ENCODE results near the gene DAND5. TPM values are rescaled to one million over a fixed set of nuclear protein-coding genes. Genes with fewer than 3 reads are reported as not detected.
A peak's percentile ranks its signal among the peaks of the same experiment; 100 is the strongest.

The DAND5 gene
- total and polyA plus RNA-seq, 4 donors, result 0.01 to 0.25 (median 0.17) TPM

DNA sequence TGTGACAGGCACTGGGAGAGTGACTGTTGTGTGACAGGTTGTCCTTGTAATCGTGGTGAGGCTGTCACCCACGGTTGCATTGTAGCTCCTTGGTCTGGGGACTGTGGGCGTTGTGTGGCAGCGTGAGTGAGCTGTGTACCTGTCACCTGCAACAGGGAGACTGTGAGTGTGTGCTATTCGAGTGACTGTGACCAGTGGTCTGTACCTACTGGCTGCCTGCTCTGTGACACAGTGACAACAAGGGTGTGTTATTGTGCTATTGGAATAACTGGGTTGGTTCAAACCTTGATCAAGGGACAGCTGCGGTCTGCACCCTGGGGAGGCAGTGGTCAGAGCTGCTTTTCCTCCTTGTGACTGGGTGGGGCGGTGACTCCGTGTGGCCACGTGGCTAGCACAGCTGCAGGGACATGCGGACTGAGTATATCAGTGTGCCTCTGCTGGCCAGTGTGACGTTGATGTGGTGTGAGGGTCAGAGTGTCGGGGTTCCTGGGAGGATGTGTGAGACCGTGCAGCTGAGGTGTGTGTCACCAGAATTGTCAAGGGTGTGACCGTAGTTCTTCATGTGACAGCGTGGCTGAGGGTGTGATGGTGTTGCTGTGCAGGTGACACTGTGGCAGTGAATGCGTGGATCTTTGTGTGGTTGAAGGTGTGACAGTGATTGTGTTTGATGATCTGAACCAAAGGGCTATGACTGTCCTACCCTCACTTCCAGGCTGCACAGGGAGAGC, 15.8 kb downstream of the DAND5 start:
- DNase-seq, result peak in 2 of 3 donors; percentile 43 to 50
- Histone ChIP-seq H3K4me3 (no peak overlapping the region), H3K4me1 (ENCODE audit: control insufficient read depth in 5 of 5, insufficient read depth in 5 of 5, low read length in 5 of 5) (peaks cover 0 to 9% (median 4%) of the 10 kb centered on the region in 5 donors), H3K9ac (ENCODE audit: insufficient read depth in 1 of 2, low read length in 2 of 2) (no peak overlapping the region), H3K27me3 (ENCODE audit: control insufficient read depth in 3 of 3, insufficient read depth in 3 of 3, low read length in 2 of 3) (no peaks in the 10 kb centered on the region), H3K27ac (ENCODE audit: low read depth in 1 of 2, low read length in 1 of 2) (no peak overlapping the region), H3K9me3 (ENCODE audit: control insufficient read depth in 4 of 4, insufficient read depth in 3 of 4, low read length in 3 of 4) (no peaks in the 10 kb centered on the region), H3K36me3 (ENCODE audit: control insufficient read depth in 4 of 4, insufficient read depth in 4 of 4, low read length in 4 of 4) (no peaks in the 10 kb centered on the region)
- TF ChIP-seq, protein P1, sequence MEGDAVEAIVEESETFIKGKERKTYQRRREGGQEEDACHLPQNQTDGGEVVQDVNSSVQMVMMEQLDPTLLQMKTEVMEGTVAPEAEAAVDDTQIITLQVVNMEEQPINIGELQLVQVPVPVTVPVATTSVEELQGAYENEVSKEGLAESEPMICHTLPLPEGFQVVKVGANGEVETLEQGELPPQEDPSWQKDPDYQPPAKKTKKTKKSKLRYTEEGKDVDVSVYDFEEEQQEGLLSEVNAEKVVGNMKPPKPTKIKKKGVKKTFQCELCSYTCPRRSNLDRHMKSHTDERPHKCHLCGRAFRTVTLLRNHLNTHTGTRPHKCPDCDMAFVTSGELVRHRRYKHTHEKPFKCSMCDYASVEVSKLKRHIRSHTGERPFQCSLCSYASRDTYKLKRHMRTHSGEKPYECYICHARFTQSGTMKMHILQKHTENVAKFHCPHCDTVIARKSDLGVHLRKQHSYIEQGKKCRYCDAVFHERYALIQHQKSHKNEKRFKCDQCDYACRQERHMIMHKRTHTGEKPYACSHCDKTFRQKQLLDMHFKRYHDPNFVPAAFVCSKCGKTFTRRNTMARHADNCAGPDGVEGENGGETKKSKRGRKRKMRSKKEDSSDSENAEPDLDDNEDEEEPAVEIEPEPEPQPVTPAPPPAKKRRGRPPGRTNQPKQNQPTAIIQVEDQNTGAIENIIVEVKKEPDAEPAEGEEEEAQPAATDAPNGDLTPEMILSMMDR (IDR thresholded peaks at IDR 0.05; ENCODE audit: control extremely low read depth, extremely low read depth), result no peak
- WGBS, 2 donors, result 63 to 82% methylated on average over 16 of the region's 16 CpGs
- peak; percentile 37 for ATAC-seq (ENCODE audit: insufficient read depth, low FRiP score)

DNA sequence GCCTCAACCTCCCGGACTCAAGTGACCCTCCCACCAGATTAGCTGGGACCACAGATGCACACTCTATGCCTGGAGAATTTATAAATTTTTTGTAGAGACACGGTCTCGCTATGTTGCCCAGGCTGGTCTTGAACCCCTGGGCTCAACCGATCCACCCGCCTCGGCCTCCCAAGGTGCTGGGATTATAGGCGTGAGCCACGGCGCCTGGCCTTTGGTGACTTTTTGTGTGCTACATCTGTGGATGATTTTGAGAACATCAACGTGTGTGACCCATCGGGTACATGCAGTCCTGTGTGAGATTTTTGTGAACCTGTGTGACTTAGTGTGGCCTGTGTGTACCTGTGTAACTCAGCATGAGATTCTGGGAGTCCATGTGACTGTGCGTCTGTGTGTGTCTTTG, 17.4 kb downstream of the DAND5 start:
- DNase-seq, result no peak
- Histone ChIP-seq H3K36me3 (ENCODE audit: control insufficient read depth in 4 of 4, insufficient read depth in 4 of 4, low read length in 4 of 4) (no peaks in the 10 kb centered on the region), H3K27me3 (ENCODE audit: control insufficient read depth in 3 of 3, insufficient read depth in 3 of 3, low read length in 2 of 3) (no peaks in the 10 kb centered on the region), H3K4me1 (ENCODE audit: control insufficient read depth in 5 of 5, insufficient read depth in 5 of 5, low read length in 5 of 5) (peaks cover 0 to 14% (median 4%) of the 10 kb centered on the region in 5 donors), H3K9me3 (ENCODE audit: control insufficient read depth in 4 of 4, insufficient read depth in 3 of 4, low read length in 3 of 4) (no peaks in the 10 kb centered on the region), H3K27ac (ENCODE audit: low read depth in 1 of 2, low read length in 1 of 2) (no peak overlapping the region), H3K4me3 (no peak overlapping the region), H3K9ac (ENCODE audit: insufficient read depth in 1 of 2, low read length in 2 of 2) (no peak overlapping the region)
- WGBS, 2 donors, result 95 to 96% methylated on average over 12 of the region's 12 CpGs
- TF ChIP-seq, protein P1 (IDR thresholded peaks at IDR 0.05; ENCODE audit: control extremely low read depth, extremely low read depth), result no peak
- no peak for ATAC-seq (ENCODE audit: insufficient read depth, low FRiP score)

DNA sequence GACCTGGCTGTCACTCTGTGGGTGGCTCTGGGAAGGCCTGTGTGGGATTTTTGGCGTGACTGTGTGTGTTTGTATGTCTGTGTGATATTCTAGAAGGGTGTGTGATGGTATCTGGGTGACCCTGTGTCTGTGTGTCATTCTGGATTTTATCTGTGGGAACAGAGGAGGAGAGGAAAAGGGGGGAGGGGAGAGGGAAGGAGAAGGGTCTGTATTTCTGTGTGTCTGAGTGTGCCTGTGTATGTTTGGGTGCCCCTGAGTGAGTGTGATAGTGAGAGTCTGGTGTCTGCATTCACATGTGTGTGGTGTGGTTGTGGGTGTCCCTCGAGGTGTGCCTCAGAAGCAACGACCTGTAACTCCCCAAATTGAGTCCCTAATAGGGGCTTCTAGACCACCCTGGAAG, 17.8 kb downstream of the DAND5 start:
- no peak for ATAC-seq (ENCODE audit: insufficient read depth, low FRiP score)
- Histone ChIP-seq H3K4me1 (ENCODE audit: control insufficient read depth in 5 of 5, insufficient read depth in 5 of 5, low read length in 5 of 5) (peaks cover 0 to 14% (median 4%) of the 10 kb centered on the region in 5 donors), H3K27me3 (ENCODE audit: control insufficient read depth in 3 of 3, insufficient read depth in 3 of 3, low read length in 2 of 3) (no peaks in the 10 kb centered on the region), H3K4me3 (no peak overlapping the region), H3K9ac (ENCODE audit: insufficient read depth in 1 of 2, low read length in 2 of 2) (no peak overlapping the region), H3K27ac (ENCODE audit: low read depth in 1 of 2, low read length in 1 of 2) (no peak overlapping the region), H3K9me3 (ENCODE audit: control insufficient read depth in 4 of 4, insufficient read depth in 3 of 4, low read length in 3 of 4) (no peaks in the 10 kb centered on the region), H3K36me3 (ENCODE audit: control insufficient read depth in 4 of 4, insufficient read depth in 4 of 4, low read length in 4 of 4) (no peaks in the 10 kb centered on the region)
- 91 to 95% methylated on average over 3 of the region's 3 CpGs for WGBS, 2 donors
- no peak for DNase-seq
- TF ChIP-seq, protein P1 (IDR thresholded peaks at IDR 0.05; ENCODE audit: control extremely low read depth, extremely low read depth), result no peak
